Measurements from ENCODE around the gene SOX12.

SOX12 gene

DNA sequence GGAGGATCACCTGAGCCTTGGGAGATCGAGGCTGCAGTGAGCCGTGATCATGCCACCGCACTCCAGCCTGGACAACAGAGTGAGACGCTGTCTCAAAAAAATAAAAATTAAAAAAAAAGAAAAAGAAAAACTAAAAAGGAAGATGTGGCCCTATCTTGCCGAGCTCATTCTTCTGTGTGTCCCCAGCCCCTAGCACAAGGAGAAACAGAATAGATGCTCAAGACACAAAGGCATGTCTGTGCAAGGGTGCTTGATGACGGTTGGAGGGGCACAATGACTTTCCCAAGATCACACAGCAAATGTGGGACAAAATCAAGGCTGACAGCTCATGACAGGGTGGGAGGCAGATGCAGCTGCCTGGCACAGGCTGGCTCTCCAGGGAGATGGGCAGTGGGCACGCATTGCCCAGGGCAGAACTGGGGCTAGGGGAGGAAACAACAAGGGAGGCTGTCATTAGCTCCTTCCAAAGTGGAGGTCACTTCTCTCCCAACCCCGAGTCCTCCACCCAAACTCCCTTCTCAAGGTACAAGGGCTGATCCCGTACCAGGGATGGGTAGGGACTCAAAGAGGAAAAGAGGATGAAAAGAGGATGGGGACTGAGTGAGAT, 20.8 kb downstream of the SOX12 start:
- TF ChIP-seq, protein P1, sequence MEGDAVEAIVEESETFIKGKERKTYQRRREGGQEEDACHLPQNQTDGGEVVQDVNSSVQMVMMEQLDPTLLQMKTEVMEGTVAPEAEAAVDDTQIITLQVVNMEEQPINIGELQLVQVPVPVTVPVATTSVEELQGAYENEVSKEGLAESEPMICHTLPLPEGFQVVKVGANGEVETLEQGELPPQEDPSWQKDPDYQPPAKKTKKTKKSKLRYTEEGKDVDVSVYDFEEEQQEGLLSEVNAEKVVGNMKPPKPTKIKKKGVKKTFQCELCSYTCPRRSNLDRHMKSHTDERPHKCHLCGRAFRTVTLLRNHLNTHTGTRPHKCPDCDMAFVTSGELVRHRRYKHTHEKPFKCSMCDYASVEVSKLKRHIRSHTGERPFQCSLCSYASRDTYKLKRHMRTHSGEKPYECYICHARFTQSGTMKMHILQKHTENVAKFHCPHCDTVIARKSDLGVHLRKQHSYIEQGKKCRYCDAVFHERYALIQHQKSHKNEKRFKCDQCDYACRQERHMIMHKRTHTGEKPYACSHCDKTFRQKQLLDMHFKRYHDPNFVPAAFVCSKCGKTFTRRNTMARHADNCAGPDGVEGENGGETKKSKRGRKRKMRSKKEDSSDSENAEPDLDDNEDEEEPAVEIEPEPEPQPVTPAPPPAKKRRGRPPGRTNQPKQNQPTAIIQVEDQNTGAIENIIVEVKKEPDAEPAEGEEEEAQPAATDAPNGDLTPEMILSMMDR (IDR thresholded peaks at IDR 0.05; ENCODE audit: insufficient read depth, low read length, missing control alignments): no peak
- POLR2A ChIA-PET: interaction anchor here (0.5 to 0.7 kb wide), 3 partner anchors 16 to 36 kb away, joined by 3 to 4 read pairs (median 3); no protein-coding TSS in a partner anchor

DNA sequence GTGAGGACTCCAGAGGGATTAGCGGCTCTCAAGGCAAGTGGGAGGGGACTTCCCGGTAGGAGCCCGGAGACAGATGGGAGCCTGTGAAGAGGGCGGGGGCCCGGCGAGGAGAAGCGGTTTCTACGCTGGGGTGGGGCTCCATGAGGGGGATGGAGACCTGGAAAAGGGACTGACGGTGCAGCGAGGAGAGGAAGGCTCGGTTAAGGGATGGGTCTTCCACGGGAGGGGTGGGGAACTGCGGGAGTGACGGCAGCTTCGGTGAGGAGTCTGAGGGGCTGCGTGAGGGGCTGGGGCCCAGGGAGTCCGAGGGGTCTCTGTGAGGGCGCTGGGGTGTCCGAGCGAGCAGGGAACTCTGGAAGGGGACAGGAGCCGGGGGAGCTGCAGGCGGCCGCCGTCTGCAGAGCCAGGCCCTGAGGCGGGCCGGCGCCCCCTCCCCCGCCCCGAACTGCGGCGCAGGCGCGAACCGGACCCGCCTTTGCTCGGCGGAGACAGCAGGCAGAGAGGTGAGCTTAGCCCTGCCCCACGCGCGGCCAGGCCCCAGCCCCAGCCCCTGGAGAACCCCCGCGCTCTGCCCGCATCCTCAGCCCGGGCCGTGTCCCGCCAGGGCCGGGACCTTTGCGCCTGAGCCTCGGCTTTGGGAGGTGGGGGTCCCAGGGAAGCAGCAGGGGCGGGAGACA, 21.4 kb downstream of the SOX12 start, which contains the start of gene NRSN2:
Gene NRSN2 (plus strand): TSS at position 472 of the 677 bp plus-strand sequence. CDS start 2,533 bp downstream, outside the sequence.
- POLR2A ChIA-PET: interaction anchor here (0.6 to 1.5 kb wide), 6 partner anchors 9 to 36 kb away, joined by 3 to 5 read pairs (median 4); partner anchors contain the start of genes SOX12 and TRIB3
- TF ChIP-seq, protein P1 (IDR thresholded peaks at IDR 0.05; ENCODE audit: insufficient read depth, low read length, missing control alignments): no peak
- CTCF ChIA-PET: interaction anchor here (1.0 to 4.7 kb wide), 3 partner anchors 10 to 16 kb away, joined by 3 to 47 read pairs (median 4); no protein-coding TSS in a partner anchor
- no peak for DNase-seq (ENCODE audit: low read depth, low spot score)
- peak within 1 kb of the TSS; percentile 76 for H3K4me3 ChIP-seq (ENCODE audit: low read depth, low read length)

More for the DNA sequence above, 20.8 kb downstream of the SOX12 start:
- H3K4me3 ChIP-seq (ENCODE audit: low read depth, low read length): peak overlapping the region; percentile 76
- DNase-seq (ENCODE audit: low read depth, low spot score): no peak
- CTCF ChIA-PET: interaction anchor here (1.0 to 4.7 kb wide), 7 partner anchors 9 to 299 kb away, joined by 3 to 47 read pairs (median 3); no protein-coding TSS in a partner anchor

DNA sequence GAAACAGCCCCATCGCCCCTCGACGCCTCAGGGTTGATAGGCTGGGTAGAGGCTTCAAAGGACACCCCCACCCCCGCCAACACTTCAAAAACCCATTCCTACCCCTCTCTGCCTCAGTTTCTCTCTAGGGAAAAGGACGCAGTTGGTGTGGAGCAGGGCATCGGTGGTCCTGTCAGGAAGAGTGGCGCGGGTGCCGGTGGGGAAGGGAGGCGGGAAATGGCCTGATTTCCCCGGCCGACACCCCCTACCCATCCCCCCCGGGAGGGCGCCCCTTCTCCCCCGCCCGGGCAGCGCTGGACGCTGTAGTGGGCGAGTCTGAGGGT, 21.9 kb downstream of the SOX12 start:
- DNase-seq (ENCODE audit: low read depth, low spot score): no peak
- peak overlapping the region; percentile 76 for H3K4me3 ChIP-seq (ENCODE audit: low read depth, low read length)
- POLR2A ChIA-PET: interaction anchor here (0.6 to 1.5 kb wide), 6 partner anchors 9 to 37 kb away, joined by 3 to 5 read pairs (median 4); partner anchors contain the start of genes SOX12 and TRIB3
- TF ChIP-seq, protein P1 (IDR thresholded peaks at IDR 0.05; ENCODE audit: insufficient read depth, low read length, missing control alignments): no peak
- CTCF ChIA-PET: interaction anchor here (1.2 to 4.7 kb wide), 2 partner anchors 14 to 17 kb away, joined by 4 to 47 read pairs; no protein-coding TSS in a partner anchor

DNA sequence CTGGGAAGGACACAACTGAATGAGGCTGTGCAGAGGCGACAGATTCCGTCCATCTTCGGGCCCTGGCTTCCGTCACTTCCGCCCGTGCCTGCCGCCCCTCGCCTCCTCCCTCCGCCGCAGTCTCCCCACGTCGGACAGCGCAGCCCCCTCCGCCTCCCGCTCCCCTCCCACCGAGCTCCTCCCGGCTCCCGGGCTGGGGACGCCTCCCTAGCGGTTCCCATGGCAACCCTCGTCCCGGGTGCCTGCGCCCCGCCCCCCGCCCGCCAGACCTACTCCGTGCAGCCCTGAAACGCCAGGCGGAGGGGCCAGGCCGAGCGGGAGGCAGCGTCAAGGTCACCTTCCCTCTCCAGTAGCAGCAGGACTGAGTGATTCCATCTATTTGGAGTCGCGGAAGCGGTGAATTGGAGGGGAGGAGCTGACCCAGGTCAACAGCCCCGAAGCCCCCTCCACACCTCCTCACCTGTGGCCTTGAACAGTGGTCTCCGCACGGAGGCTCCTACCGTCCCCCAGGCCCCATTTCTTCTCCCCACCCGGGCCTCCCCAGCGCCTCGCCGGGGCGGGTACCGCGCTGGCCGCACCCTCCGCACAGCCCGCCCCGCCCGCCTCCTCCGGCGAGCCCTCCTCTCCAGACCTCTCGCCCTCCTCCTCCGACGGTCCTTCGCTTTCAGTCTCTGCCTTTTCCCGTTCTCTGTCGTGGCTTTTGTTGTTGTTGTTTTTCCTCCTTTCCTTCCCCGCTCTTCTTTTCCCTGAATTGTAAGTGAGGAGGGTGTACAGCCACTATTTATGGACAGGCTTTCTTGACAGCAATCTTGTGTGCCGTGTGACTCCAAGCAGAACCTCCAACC, 22.5 kb downstream of the SOX12 start:
- H3K4me3 ChIP-seq (ENCODE audit: low read depth, low read length): peak overlapping the region; percentile 76
- POLR2A ChIA-PET: interaction anchor here (0.6 to 1.5 kb wide), 6 partner anchors 8 to 37 kb away, joined by 3 to 5 read pairs (median 4); partner anchors contain the start of genes SOX12 and TRIB3
- TF ChIP-seq, protein P1 (IDR thresholded peaks at IDR 0.05; ENCODE audit: insufficient read depth, low read length, missing control alignments): no peak
- no peak for DNase-seq (ENCODE audit: low read depth, low spot score)
- CTCF ChIA-PET: interaction anchor here (1.2 to 4.7 kb wide), 2 partner anchors 14 to 17 kb away, joined by 4 to 47 read pairs; no protein-coding TSS in a partner anchor

DNA sequence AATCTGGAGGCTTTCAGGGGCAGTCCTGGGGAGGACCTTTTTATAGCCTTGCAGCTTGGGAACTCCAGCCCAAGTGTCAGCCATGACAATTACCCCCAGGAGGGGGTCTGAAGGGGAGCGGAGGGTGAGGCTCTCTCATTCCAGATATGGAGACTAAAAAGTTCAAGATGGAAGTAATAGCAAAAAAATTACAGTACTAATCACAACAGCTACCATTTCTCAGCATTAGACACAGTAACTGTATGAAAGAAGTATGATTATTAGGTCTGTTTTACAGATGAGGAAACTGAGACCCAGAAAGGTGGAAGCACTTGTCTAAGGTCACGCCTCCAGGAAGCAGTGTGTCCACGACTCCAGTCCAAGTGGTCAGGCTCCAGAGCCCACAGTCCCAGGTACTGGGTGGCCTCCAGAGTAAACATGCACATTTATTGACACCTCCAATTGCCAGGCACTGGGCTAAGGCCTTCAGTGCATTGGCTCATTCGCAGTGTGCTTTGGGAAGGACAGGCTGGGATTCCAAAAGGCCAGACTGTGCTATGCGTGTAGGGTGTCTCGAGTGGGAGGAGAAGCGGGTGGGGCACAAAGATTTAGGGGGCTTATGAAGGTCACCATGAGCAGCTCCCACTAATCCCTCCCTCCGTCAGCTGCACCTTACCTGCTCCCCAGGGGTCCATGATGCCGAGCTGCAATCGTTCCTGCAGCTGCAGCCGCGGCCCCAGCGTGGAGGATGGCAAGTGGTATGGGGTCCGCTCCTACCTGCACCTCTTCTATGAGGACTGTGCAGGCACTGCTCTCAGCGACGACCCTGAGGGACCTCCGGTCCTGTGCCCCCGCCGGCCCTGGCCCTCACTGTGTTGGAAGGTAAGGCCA, 23.9 kb downstream of the SOX12 start:
- no peak for DNase-seq (ENCODE audit: low read depth, low spot score)
- TF ChIP-seq, protein P1 (IDR thresholded peaks at IDR 0.05; ENCODE audit: insufficient read depth, low read length, missing control alignments): no peak
- ChIA-PET POLR2A (no interaction called here), CTCF (interaction anchor here (1.7 kb wide), 1 partner anchor 296 kb away, joined by 5 read pairs; no protein-coding TSS in a partner anchor)
- H3K4me3 ChIP-seq (ENCODE audit: low read depth, low read length): no peak overlapping the region

Measured in AG04449 (cell line).